Esophagus squamous epithelium (tissue), 5 donors: ENCODE data around the gene CCDC38. TPM values are rescaled to one million over a fixed set of nuclear protein-coding genes. Genes with fewer than 3 reads are reported as not detected.

Source experiments
- DNase-seq: peaks from one replicate; lab custom pipeline; 2025; lab: John Stamatoyannopoulos, UW
- H3K27ac ChIP-seq, 4 donors: fragments of 200-600 bp; sonication (generic); one replicate each; pipeline ENCODE4 v1.5.1; 2016 to 2019; ENCODE audit warnings: mild to moderate bottlenecking in 1 of 4
- H3K27me3 ChIP-seq, 4 donors: fragments of 200-600 bp; sonication (generic); 1 replicate in 3 of 4; 2 replicates in 1 of 4; pipeline versions ENCODE4 v1.5.1 to v1.6.0; 2017 to 2021; ENCODE audit warnings: antibody characterized with exemption in 1 of 4
- H3K36me3 ChIP-seq, 3 donors: fragments of 200-600 bp; sonication (generic); one replicate each; pipeline ENCODE4 v1.5.1; 2016 to 2019
- H3K4me1 ChIP-seq, 3 donors: fragments of 200-600 bp; sonication (generic); one replicate each; pipeline ENCODE4 v1.5.1; 2017 to 2019
- H3K4me3 ChIP-seq, 4 donors: fragments of 200-600 bp; sonication (generic); 1 replicate in 3 of 4; 2 replicates in 1 of 4; pipeline ENCODE4 v1.5.1; 2016 to 2019; ENCODE audit warnings: mild to moderate bottlenecking in 2 of 4, moderate library complexity in 1 of 4
- H3K9me3 ChIP-seq, 3 donors: fragments of 200-600 bp; sonication (generic); one replicate each; pipeline ENCODE4 v1.5.1; 2016 to 2019
- CTCF ChIP-seq, 6 experiments: fragments of 450-650 bp in 4 of 6; fragments of 200-600 bp in 2 of 6; sonication (generic) in 2 of 6; IDR thresholded peaks; one replicate each; pipeline ENCODE4 v1.5.1; 2016 to 2019; ENCODE audit warnings: antibody characterized with exemption in 6 of 6, mild to moderate bottlenecking in 4 of 6, moderate library complexity in 4 of 6
- POLR2A ChIP-seq, 4 donors: fragments of 450-650 bp; IDR thresholded peaks; one replicate each; pipeline ENCODE4 v1.6.1; 2017; ENCODE audit warnings: antibody characterized with exemption in 4 of 4, mild to moderate bottlenecking in 4 of 4, moderate library complexity in 3 of 4
- WGBS, 2 donors: methylation state at CpG; one replicate each; pipeline ENCODE4 v1.1.5; 2018; 5-methylcytosine and 5-hydroxymethylcytosine counted together
- intact Hi-C: fragments of 100-400 bp; cut with DNase I; formaldehyde crosslinking; loops from one replicate; pipeline ENCODE4 v1.15.0; 2022
- total RNA-seq, 4 donors: library from RNA; depleted of rRNA; stranded (reverse); fragments of >200 nt; gene quantifications; one replicate each; pipeline ENCODE4 v1.1.0, GENCODE V29; 2016
- donor health status: DM: yes; HTN: yes; CAD: no.

CCDC38 gene
- total RNA-seq, 4 donors from 2014 or later = 0.23 TPM; not detected in 3

GRCh38 chr12:95890958-95891357 is 51.5 kb downstream of the CCDC38 start:
- intact Hi-C loops = no loop called here
- 62 to 72% methylated on average over 3 of the region's 3 CpGs for WGBS, 2 donors

GRCh38 chr12:95887311-95887710 is 55.1 kb downstream of the CCDC38 start:
- H3K9me3 ChIP-seq = no peaks in the 10 kb centered on the region
- no peaks in the 10 kb centered on the region for H3K27me3 ChIP-seq
- TF ChIP-seq POLR2A (IDR thresholded peaks at IDR 0.05) = no peak
- no peak for TF ChIP-seq CTCF (IDR thresholded peaks at IDR 0.05)
- 75 to 80% methylated on average over 5 of the region's 5 CpGs for WGBS, 2 donors
- no peaks in the 10 kb centered on the region for H3K36me3 ChIP-seq
- no peaks in the 10 kb centered on the region for H3K4me1 ChIP-seq
- DNase-seq = no peak
- no peak overlapping the region for H3K27ac ChIP-seq
- intact Hi-C loops = no loop called here
- no peak overlapping the region for H3K4me3 ChIP-seq

More at GRCh38 chr12:95890958-95891357, 51.5 kb downstream of the CCDC38 start:
- DNase-seq = no peak
- Histone ChIP-seq H3K4me3 (no peak overlapping the region), H3K27ac (no peak overlapping the region), H3K4me1 (no peaks in the 10 kb centered on the region), H3K27me3 (no peaks in the 10 kb centered on the region), H3K9me3 (no peaks in the 10 kb centered on the region), H3K36me3 (no peaks in the 10 kb centered on the region)
- no peak for TF ChIP-seq POLR2A (IDR thresholded peaks at IDR 0.05)
- no peak for TF ChIP-seq CTCF (IDR thresholded peaks at IDR 0.05)

- Histone ChIP-seq H3K4me1 (no peaks in the 10 kb centered on the region), H3K9me3 (no peaks in the 10 kb centered on the region), H3K36me3 (no peaks in the 10 kb centered on the region), H3K4me3 (no peak overlapping the region), H3K27me3 (no peaks in the 10 kb centered on the region), H3K27ac (no peak overlapping the region)
- intact Hi-C loops = no loop called here
- WGBS, 2 donors = 33 to 34% methylated on average over 3 of the region's 3 CpGs
- TF ChIP-seq POLR2A (IDR thresholded peaks at IDR 0.05) (no peak), CTCF (IDR thresholded peaks at IDR 0.05) (no peak)
- DNase-seq = no peak
These were observed 57.4 kb downstream of the CCDC38 start for GRCh38 chr12:95884998-95885397.

- no peak overlapping the region for H3K27ac ChIP-seq
- DNase-seq = no peak
- no peaks in the 10 kb centered on the region for H3K4me1 ChIP-seq
- no peaks in the 10 kb centered on the region for H3K36me3 ChIP-seq
- no peaks in the 10 kb centered on the region for H3K9me3 ChIP-seq
- WGBS, 2 donors = 89 to 91% methylated on average over 4 of the region's 4 CpGs
- H3K4me3 ChIP-seq = no peak overlapping the region
- TF ChIP-seq CTCF (IDR thresholded peaks at IDR 0.05) (no peak), POLR2A (IDR thresholded peaks at IDR 0.05) (no peak)
- intact Hi-C loops = no loop called here
- H3K27me3 ChIP-seq = no peaks in the 10 kb centered on the region
These were observed 59.5 kb downstream of the CCDC38 start for GRCh38 chr12:95882873-95883272.

- WGBS, 2 donors = 40 to 47% methylated on average over 1 of the region's 1 CpG
- no peak for DNase-seq
- intact Hi-C loops = no loop called here
These were observed 60.3 kb downstream of the CCDC38 start for GRCh38 chr12:95882080-95882479.

More at GRCh38 chr12:95882080-95882479, 60.3 kb downstream of the CCDC38 start:
- Histone ChIP-seq H3K4me3 (no peak overlapping the region), H3K36me3 (no peaks in the 10 kb centered on the region), H3K27ac (no peak overlapping the region), H3K4me1 (no peaks in the 10 kb centered on the region), H3K27me3 (no peaks in the 10 kb centered on the region), H3K9me3 (no peaks in the 10 kb centered on the region)
- TF ChIP-seq CTCF (IDR thresholded peaks at IDR 0.05) (no peak), POLR2A (IDR thresholded peaks at IDR 0.05) (no peak)
